K562 (cell line): ENCODE measurements around the gene LZTR1. TPM values are rescaled to one million over a fixed set of nuclear protein-coding genes. Genes with fewer than 3 reads are reported as not detected.

ENCODE experiments used
- AFF4 ChIP-seq: sonication (generic); formaldehyde crosslinking; IDR thresholded peaks from 2 replicates; pipeline ENCODE4 v1.8.0; 2023; ENCODE audit warnings: mild to moderate bottlenecking, missing genetic modification reagents
- RBM34 ChIP-seq: fragments of 200-400 bp; formaldehyde crosslinking; IDR thresholded peaks from 2 replicates; pipeline ENCODE4 v1.6.1; 2018; ENCODE audit warnings: low read length, borderline replicate concordance; ENCODE audit not compliant: insufficient read depth
- SRSF1 ChIP-seq: fragments of 200-400 bp; formaldehyde crosslinking; IDR thresholded peaks from 2 replicates; pipeline ENCODE4 v1.6.1; 2017; ENCODE audit warnings: mild to moderate bottlenecking, low read depth, low read length, moderate library complexity
- UBTF ChIP-seq, 2 experiments: IDR thresholded peaks; 2 replicates each; pipeline ENCODE4 v1.6.1; 2012; ENCODE audit warnings: improper control_type of control experiment in 2 of 2, low read depth in 2 of 2, low read length in 2 of 2, borderline replicate concordance in 1 of 2
- ZNF282 ChIP-seq: sonication (generic); formaldehyde crosslinking; IDR thresholded peaks from 2 replicates; pipeline ENCODE4 v1.8.1; 2023; ENCODE audit warnings: missing genetic modification reagents
- ZNF696 ChIP-seq: fragments of 250-450 bp; sonication (Bioruptor Pico); conservative IDR thresholded peaks from 2 replicates; pipeline ENCODE4 v1.4.0; 2020; ENCODE audit warnings: mild to moderate bottlenecking, moderate library complexity
- ZNF75A ChIP-seq: fragments of 450-650 bp; formaldehyde crosslinking; IDR thresholded peaks from 2 replicates; pipeline ENCODE4 v1.4.0; 2020; ENCODE audit warnings: mild to moderate bottlenecking
- polyA plus RNA-seq, 8 experiments: library from polyadenylated mRNA; depleted of rRNA in 4 of 8; stranded (reverse) in 5 of 8; unstranded in 3 of 8; fragments of >200 nt; fragmentation: Nextera tagmentation in 2 of 8; fragmentation: Illumina TruSeq in 1 of 8; extraction: Ambion mirVana in 2 of 8; extraction: Trizol in 1 of 8; gene quantifications; 2 replicates each; pipeline versions ENCODE4 v1.2.1 to v1.2.3, GENCODE V29; 2011 to 2014; ENCODE audit warnings: inconsistent platforms in 1 of 8, missing spikeins in 1 of 8
- total RNA-seq, 7 experiments: library from RNA; depleted of rRNA in 6 of 7; stranded (reverse); fragments of >200 nt in 6 of 7; fragmentation: Illumina TruSeq in 2 of 7; extraction: Trizol in 2 of 7; gene quantifications; 2 replicates each; pipeline versions ENCODE4 v1.2.1 to v1.2.3, GENCODE V29; 2011 to 2021; ENCODE audit warnings: low replicate concordance in 1 of 7

The LZTR1 gene
- total and polyA plus RNA-seq, 9 of the 15 experiments (the other 6 are each of a cell fraction or from before 2014, with no cell fraction given): 2.2 to 135 (median 63.0) TPM

DNA sequence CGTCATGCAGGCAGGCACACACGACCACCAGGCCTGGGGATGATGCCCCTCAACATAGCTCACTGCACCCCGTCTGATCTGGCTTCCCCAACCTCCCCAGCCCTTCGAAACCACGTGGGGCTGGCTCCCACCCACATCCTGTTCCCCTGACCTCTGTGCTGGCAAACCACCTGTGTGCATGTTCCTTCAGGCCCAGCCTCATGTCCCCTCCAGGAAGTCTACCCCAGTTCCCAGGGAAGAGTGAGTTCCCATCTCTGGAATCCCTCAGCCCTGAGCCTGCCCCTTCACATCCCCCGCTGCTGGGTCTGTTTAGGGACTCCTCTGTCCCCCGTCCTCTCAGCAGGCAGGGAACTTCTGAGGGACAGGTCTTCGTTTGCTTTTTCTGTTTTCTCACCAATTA lies 43.2 kb downstream of the LZTR1 start (continued):
- TF ChIP-seq UBTF (IDR thresholded peaks at IDR 0.05; ENCODE audit: borderline replicate concordance in 1 of 2, low read depth in 2 of 2, low read length in 2 of 2) (no peak), RBM34 (no peak), SRSF1 (no peak), ZNF75A (no peak), ZNF696 (no peak), ZNF282 (no peak), AFF4 (CRISPR knock-in tag) (no peak)
